Activated T-helper 1 cell treated with anti-CD3 and anti-CD28 coated beads, Interleukin-2, amount 50 U/mL, for 16 hours (primary cell): ENCODE data around the gene PSD4.

ENCODE experiments used
- DNase-seq, 2 donors: peaks; one replicate each; pipeline ENCODE4 v3.0.0-alpha.2; 2020; ENCODE audit warnings: low read depth in 1 of 2, low spot score in 1 of 2

PSD4 gene

DNA sequence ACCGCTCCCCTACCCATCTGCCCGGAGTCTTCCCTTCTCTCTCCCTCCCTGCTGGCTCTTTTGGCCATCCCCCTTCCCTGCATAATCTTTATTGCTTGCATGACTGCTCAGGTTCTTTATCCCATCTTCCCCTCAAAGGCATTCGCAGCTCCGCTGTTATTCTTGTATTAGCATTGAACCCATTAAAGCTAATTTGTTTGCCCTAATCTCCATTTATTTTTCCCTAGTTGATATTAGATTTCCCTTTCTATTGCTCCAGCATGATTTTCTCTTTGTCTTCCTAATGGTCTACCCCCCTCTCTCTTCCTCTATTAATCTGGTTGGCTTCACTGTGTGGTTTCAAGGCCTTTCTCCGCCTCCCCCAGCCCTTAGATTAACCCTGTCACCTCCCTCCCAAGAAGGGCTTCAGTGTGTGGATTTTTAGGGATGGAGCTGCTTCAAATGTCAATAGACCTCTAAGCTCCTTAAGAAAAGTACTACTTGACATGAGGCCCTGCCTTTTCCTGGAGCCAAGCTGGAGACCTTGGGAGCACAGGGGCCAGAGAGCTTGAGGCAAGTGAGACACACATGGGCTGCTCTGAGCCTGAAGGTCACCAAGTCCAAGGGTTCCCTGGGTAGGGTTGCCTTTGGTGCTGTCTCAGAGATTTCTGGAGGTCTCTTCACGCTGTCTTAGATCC, 84.8 kb downstream of the PSD4 start:
- DNase-seq: no peak
